H1 (cell line): Measurements from ENCODE around the gene TWIST1. TPM values are rescaled to one million over a fixed set of nuclear protein-coding genes. Genes with fewer than 3 reads are reported as not detected.

Experiments
- ATF3 ChIP-seq: IDR thresholded peaks from 2 replicates; pipeline ENCODE4 v1.6.1; 2011; ENCODE audit warnings: low read depth, mild to moderate bottlenecking, low read length; ENCODE audit not compliant: insufficient read depth
- BACH1 ChIP-seq: IDR thresholded peaks from 2 replicates; pipeline ENCODE4 v1.6.1; 2012; ENCODE audit warnings: low read length, improper control_type of control experiment
- RBBP5 ChIP-seq: IDR thresholded peaks from 2 replicates; pipeline ENCODE4 v1.7.1; 2012; ENCODE audit warnings: low read depth, mild to moderate bottlenecking, inconsistent platforms, low read length, moderate library complexity, borderline replicate concordance
- polyA plus RNA-seq, 7 experiments: library from polyadenylated mRNA; depleted of rRNA in 3 of 7; stranded (reverse) in 5 of 7; unstranded in 2 of 7; fragments of >200 nt in 5 of 7; fragments of 200-250 nt in 2 of 7; gene quantifications; 1 replicate in 5 of 7; 2 replicates in 1 of 7; 4 replicates in 1 of 7; pipeline versions ENCODE4 v1.2.1 to v1.2.3, GENCODE V29; 2011 to 2013; ENCODE audit warnings: missing spikeins in 2 of 7, mixed read lengths in 2 of 7
- total RNA-seq: library from RNA; stranded (reverse); fragmentation: NEBNext Ultra II Directional; extraction: Animal tissue kit (Norgen Biotek cat#: 25700); gene quantifications from 2 replicates; pipeline ENCODE4 v1.2.1, GENCODE V29; 2021

TWIST1 gene
- total and polyA plus RNA-seq, 2 of the 8 experiments (the other 6 are each of a cell fraction or from before 2014, with no cell fraction given) = 0.29 to 0.52 TPM

GRCh38 chr7:19066170-19066569 lies 51.3 kb downstream of the TWIST1 start (continued):
- no peak for TF ChIP-seq ATF3
- no peak for TF ChIP-seq RBBP5
- no peak for TF ChIP-seq BACH1

Other genes with a start within 250 kb of the TWIST1 start
- not detected in 2 replicates for gene FERD3L, start 27.8 kb upstream of the TWIST1 start, total RNA-seq
- not detected in 2 replicates for gene FERD3L, start 27.8 kb upstream of the TWIST1 start, polyA plus RNA-seq (2011; rRNA removed)